ENCODE data around the gene CLEC16A. TPM values are rescaled to one million over a fixed set of nuclear protein-coding genes. Genes with fewer than 3 reads are reported as not detected.
A peak's percentile ranks its signal among the peaks of the same experiment; 100 is the strongest.
"Not testable (repeated sequence)": the region's sequence is repeated elsewhere in the genome, so short reads cannot be mapped to it uniquely, and the experiment has no call there.

The CLEC16A gene
- total RNA-seq, 1 experiment from 2014 or later = 17.4 TPM

DNA sequence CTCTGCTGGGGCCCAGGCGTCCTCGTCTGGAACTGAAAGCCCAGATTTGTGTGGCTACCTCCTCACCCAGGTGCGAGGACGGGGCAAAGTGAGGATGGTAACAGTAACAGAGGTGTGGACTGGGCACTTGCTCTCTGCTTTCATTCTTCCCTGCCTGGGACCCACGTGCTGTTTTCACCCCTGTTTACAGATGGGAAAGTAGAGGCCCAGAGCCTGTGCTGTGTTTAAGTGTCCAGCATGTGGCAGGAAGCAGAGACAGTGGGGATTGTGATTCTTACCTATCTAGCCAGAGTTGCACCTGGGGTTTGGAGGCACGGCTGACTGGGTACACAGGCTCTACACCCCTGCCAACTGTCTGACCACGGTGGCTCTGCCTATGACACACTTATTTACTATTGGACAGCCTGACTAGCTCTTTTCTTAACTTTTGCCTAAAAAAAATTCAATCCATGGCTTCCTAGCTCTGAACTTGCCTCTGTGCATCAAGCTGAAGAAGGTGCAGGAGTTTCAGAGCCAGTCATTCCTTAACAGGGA is 155.4 kb downstream of the CLEC16A start:
- Histone ChIP-seq H2AFZ (ENCODE audit: low read length) (no peak overlapping the region), H3K4me3 (ENCODE audit: low read length) (no peak overlapping the region), H4K20me1 (ENCODE audit: insufficient read depth, low read depth, low read length) (0 out of 2 replicates have a peak, but pooled peaks cover 4% of the 10 kb centered on the region), H3K4me1 (ENCODE audit: low read length) (peaks cover 7% of the 10 kb centered on the region), H3K27ac (ENCODE audit: low read length) (no peak overlapping the region), H3K9ac (ENCODE audit: low read length) (no peak overlapping the region), H3K27me3 (ENCODE audit: low read length) (no peaks in the 10 kb centered on the region), H3K9me2 (replicated peaks; ENCODE audit: insufficient read depth, low read length) (no peaks in the 10 kb centered on the region), H3K4me2 (ENCODE audit: low read depth, low read length, poor library complexity, severe bottlenecking) (no peak overlapping the region), H3K9me3 (ENCODE audit: low read length) (no peaks in the 10 kb centered on the region), H3K79me2 (ENCODE audit: low read length) (no peaks in the 10 kb centered on the region), H3K36me3 (ENCODE audit: insufficient read depth, low read length) (no peaks in the 10 kb centered on the region)
- DNase-seq = no peak

DNA sequence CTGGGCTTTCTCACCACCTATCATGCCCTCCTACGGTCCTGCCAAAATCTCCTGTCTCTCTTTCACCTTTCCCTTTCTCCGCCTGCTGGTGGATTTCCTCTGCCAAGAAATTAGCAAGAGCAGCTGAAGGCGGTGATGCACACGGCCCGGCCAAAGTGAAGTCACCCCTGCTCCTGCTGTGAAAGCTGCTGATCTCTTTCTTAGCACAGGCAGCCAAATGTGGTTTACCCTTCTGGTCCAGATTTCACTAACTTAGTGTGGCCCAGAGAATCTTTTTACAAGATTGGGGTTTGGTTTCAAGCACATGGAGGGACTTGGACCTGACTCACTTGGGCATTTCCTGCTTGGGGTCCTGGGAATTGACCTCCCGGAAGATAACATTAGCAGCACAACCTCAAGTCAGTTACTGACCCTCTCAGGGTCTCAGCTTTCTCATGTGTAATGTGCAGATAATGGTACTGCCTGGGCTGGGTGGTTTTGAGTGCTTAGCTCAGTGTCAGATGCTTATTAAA is 155.9 kb downstream of the CLEC16A start:
- Histone ChIP-seq H3K4me2 (ENCODE audit: low read depth, low read length, poor library complexity, severe bottlenecking) (no peak overlapping the region), H3K9me2 (replicated peaks; ENCODE audit: insufficient read depth, low read length) (no peaks in the 10 kb centered on the region), H3K27ac (ENCODE audit: low read length) (no peak overlapping the region), H3K36me3 (ENCODE audit: insufficient read depth, low read length) (no peaks in the 10 kb centered on the region), H3K4me1 (ENCODE audit: low read length) (peaks cover 11% of the 10 kb centered on the region), H3K9me3 (ENCODE audit: low read length) (no peaks in the 10 kb centered on the region), H2AFZ (ENCODE audit: low read length) (no peak overlapping the region), H3K9ac (ENCODE audit: low read length) (no peak overlapping the region), H3K79me2 (ENCODE audit: low read length) (no peaks in the 10 kb centered on the region), H3K4me3 (ENCODE audit: low read length) (no peak overlapping the region), H3K27me3 (ENCODE audit: low read length) (no peaks in the 10 kb centered on the region), H4K20me1 (ENCODE audit: insufficient read depth, low read depth, low read length) (0 out of 2 replicates have a peak, but pooled peaks cover 4% of the 10 kb centered on the region)
- DNase-seq = no peak

DNA sequence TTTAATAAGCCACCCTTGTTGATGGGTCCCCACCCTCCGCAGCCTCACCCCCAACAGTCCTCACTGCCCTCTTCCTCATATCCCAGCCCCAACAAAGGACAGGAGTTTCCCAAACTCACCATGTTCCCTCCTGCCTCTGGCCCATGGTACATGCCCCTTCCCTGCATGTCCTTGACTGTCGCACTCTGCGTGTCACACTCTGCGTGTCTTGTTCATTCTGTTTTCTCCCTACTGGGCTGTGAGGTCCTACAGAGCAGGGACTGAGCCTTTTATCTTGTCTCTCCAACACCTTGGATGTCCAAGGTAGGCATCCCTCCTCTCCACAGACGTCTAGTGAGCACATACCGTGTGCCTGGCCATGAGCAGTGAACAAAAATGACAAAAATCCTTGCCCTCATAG is 156.9 kb downstream of the CLEC16A start:
- Histone ChIP-seq H3K79me2 (ENCODE audit: low read length) (no peaks in the 10 kb centered on the region), H3K36me3 (ENCODE audit: insufficient read depth, low read length) (no peaks in the 10 kb centered on the region), H3K9ac (ENCODE audit: low read length) (no peak overlapping the region), H2AFZ (ENCODE audit: low read length) (no peak overlapping the region), H3K9me2 (replicated peaks; ENCODE audit: insufficient read depth, low read length) (no peaks in the 10 kb centered on the region), H3K4me3 (ENCODE audit: low read length) (no peak overlapping the region), H3K27me3 (ENCODE audit: low read length) (no peaks in the 10 kb centered on the region), H3K27ac (ENCODE audit: low read length) (no peak overlapping the region), H3K4me2 (ENCODE audit: low read depth, low read length, poor library complexity, severe bottlenecking) (no peak overlapping the region), H3K4me1 (ENCODE audit: low read length) (peaks cover 16% of the 10 kb centered on the region), H3K9me3 (ENCODE audit: low read length) (no peaks in the 10 kb centered on the region), H4K20me1 (ENCODE audit: insufficient read depth, low read depth, low read length) (0 out of 2 replicates have a peak, but pooled peaks cover 8% of the 10 kb centered on the region)
- DNase-seq = no peak

DNA sequence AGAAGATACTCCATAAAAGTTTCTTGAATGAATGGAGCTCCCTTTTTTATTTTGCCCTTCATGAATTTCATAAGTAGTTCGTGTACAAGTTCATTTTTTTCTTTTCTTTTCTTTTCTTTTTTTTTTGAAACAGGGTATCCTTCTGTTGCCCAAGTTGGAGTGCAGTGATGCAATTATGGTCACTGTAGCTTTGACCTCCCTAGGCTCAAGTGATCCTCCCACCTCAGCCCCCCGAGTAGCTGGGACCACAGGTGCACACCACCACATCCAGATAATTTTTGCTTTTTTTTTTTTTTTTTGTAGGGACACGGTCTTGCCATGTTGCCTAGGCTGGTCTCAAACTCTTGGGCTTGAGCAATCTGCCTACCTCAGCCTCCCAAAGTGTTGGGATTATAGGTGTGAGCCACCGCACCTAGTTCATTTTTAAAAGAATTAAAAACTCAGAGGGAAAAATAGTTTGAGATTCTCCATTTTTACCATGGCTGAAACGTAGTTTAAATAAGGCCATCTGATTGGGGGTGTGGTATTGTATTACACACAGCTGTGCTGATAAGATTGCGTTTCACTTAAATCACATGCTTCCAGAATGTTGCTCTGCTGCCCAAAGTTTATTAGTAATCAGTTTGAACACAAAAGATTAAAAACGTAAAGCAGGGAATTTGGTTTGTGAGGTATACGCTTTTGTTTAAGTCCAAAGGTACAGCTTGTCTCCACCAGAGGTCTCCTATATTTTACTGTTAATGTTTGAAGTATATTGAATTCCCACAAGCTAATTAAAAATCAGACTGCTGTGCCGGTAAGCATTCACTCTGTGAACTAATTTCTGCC is 157.5 kb downstream of the CLEC16A start:
- H3K9me2 ChIP-seq (replicated peaks; ENCODE audit: insufficient read depth, low read length) = no peaks in the 10 kb centered on the region
- 0 out of 2 replicates have a peak, but pooled peaks cover 8% of the 10 kb centered on the region for H4K20me1 ChIP-seq (ENCODE audit: insufficient read depth, low read depth, low read length)
- no peaks in the 10 kb centered on the region for H3K9me3 ChIP-seq (ENCODE audit: low read length)
- no peak overlapping the region for H3K27ac ChIP-seq (ENCODE audit: low read length)
- DNase-seq = no peak
- H3K79me2 ChIP-seq (ENCODE audit: low read length) = no peaks in the 10 kb centered on the region
- H3K4me3 ChIP-seq (ENCODE audit: low read length) = no peak overlapping the region
- no peak overlapping the region for H3K4me2 ChIP-seq (ENCODE audit: low read depth, low read length, poor library complexity, severe bottlenecking)
- H3K4me1 ChIP-seq (ENCODE audit: low read length) = peaks cover 16% of the 10 kb centered on the region
- no peak overlapping the region for H3K9ac ChIP-seq (ENCODE audit: low read length)
- no peak overlapping the region for H2AFZ ChIP-seq (ENCODE audit: low read length)
- no peaks in the 10 kb centered on the region for H3K36me3 ChIP-seq (ENCODE audit: insufficient read depth, low read length)
- no peaks in the 10 kb centered on the region for H3K27me3 ChIP-seq (ENCODE audit: low read length)

DNA sequence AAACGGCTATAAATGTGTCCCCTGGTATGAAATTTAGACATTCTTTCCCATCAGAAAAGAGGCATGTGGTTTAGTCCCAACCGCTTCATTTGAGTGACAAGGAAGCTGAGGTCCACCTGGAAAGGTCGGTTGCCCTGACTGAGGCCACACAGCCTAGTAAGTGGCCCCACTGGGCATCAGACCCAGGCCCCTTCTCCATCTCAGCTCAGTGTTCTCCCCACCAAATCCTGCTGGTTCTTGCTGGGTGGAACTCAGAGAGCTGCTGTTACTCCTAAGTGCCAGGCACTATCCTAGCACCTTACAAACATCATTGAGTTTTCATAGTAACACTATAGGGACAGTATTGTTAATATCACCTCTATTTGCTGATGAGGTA is 158.1 kb downstream of the CLEC16A start:
- Histone ChIP-seq H3K79me2 (ENCODE audit: low read length) (no peaks in the 10 kb centered on the region), H3K9me3 (ENCODE audit: low read length) (no peaks in the 10 kb centered on the region), H4K20me1 (ENCODE audit: insufficient read depth, low read depth, low read length) (0 out of 2 replicates have a peak, but pooled peaks cover 8% of the 10 kb centered on the region), H3K4me1 (ENCODE audit: low read length) (peaks cover 16% of the 10 kb centered on the region), H3K4me2 (ENCODE audit: low read depth, low read length, poor library complexity, severe bottlenecking) (no peak overlapping the region), H3K36me3 (ENCODE audit: insufficient read depth, low read length) (no peaks in the 10 kb centered on the region), H3K27me3 (ENCODE audit: low read length) (no peaks in the 10 kb centered on the region), H2AFZ (ENCODE audit: low read length) (no peak overlapping the region), H3K9me2 (replicated peaks; ENCODE audit: insufficient read depth, low read length) (no peaks in the 10 kb centered on the region), H3K4me3 (ENCODE audit: low read length) (no peak overlapping the region), H3K9ac (ENCODE audit: low read length) (no peak overlapping the region), H3K27ac (ENCODE audit: low read length) (no peak overlapping the region)
- no peak for DNase-seq

DNA sequence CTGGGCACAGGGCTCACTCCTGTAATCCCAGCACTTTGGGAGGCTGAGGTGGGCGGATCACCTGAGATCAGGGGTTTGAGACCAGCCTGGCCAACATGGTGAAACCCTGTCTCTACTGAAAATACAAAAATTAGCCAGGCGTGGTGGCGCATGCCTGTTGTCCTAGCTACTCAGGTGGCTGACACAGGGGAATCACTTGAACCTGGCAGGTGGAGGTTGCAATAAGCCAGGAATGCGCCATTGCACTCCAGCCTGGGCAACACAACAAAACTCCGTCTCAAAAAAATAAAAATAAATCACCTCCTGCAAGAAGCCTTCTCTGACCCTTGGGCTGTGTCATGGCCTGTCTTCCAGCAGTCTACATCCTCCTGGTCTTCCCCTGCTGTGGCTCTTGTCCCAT is 158.9 kb downstream of the CLEC16A start:
- not testable (repeated sequence) for H3K9me3 ChIP-seq (ENCODE audit: low read length); H3K27me3 ChIP-seq (ENCODE audit: low read length); H3K9me2 ChIP-seq (replicated peaks; ENCODE audit: insufficient read depth, low read length); H3K4me3 ChIP-seq (ENCODE audit: low read length); H3K79me2 ChIP-seq (ENCODE audit: low read length); H3K9ac ChIP-seq (ENCODE audit: low read length); H4K20me1 ChIP-seq (ENCODE audit: insufficient read depth, low read depth, low read length); DNase-seq; H2AFZ ChIP-seq (ENCODE audit: low read length); H3K4me2 ChIP-seq (ENCODE audit: low read depth, low read length, poor library complexity, severe bottlenecking); H3K36me3 ChIP-seq (ENCODE audit: insufficient read depth, low read length); H3K27ac ChIP-seq (ENCODE audit: low read length)
- peaks cover 16% of the 10 kb centered on the region for H3K4me1 ChIP-seq (ENCODE audit: low read length)

DNA sequence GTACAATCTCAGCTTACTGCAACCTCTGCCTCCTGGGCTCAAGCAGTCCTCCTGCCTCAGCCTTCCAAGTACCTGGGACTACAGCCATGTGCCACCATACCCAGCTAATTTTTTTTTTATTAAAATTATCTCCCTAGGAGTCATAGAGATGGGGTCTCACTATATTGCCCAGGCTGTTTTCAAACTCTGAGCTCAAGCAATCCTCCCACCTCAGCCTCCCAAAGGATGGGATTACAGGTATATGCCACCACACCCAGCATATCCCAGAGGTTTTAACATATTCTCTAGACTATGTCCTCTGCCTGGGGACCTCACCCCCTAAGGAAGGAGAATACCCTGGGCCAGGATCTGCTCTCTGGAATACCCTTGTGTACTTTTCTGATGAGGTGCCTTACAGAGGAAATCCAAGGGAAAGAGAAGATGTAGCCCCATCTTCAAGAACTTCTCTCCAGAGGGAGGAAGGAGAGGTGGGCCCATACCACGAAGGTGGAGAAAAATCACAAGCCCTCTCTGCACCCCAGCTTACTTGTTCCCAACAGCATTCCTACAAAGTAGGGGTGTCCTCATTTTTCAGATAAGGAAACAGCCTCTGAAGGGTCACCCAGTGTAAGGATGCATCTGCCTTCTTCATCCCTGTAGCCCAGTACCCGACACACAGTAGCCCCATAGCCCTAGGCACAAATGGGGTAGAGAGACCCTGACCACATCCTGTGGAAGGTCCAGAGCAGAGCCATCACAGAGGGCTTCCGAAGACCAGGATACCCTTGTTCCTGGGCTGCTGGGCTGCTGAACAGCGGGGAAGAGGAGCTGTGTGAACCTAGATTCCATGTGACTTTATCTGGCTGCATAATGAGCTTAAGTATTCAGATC is 160.0 kb downstream of the CLEC16A start:
- DNase-seq = no peak
- Histone ChIP-seq H3K4me2 (ENCODE audit: low read depth, low read length, poor library complexity, severe bottlenecking) (peak overlapping the region; percentile 46), H3K9me3 (ENCODE audit: low read length) (no peaks in the 10 kb centered on the region), H3K79me2 (ENCODE audit: low read length) (no peaks in the 10 kb centered on the region), H3K27me3 (ENCODE audit: low read length) (no peaks in the 10 kb centered on the region), H3K36me3 (ENCODE audit: insufficient read depth, low read length) (no peaks in the 10 kb centered on the region), H3K27ac (ENCODE audit: low read length) (no peak overlapping the region), H3K9ac (ENCODE audit: low read length) (no peak overlapping the region), H4K20me1 (ENCODE audit: insufficient read depth, low read depth, low read length) (0 out of 2 replicates have a peak, but pooled peaks cover 8% of the 10 kb centered on the region), H3K4me3 (ENCODE audit: low read length) (peak overlapping the region; percentile 5; the same call in 1 of the 2 replicates), H3K9me2 (replicated peaks; ENCODE audit: insufficient read depth, low read length) (no peaks in the 10 kb centered on the region), H2AFZ (ENCODE audit: low read length) (no peak overlapping the region), H3K4me1 (ENCODE audit: low read length) (peaks cover 16% of the 10 kb centered on the region)

Data from Karpas-422 (cell line).